SK-N-SH (cell line): ENCODE measurements around the gene KARS1. TPM values are rescaled to one million over a fixed set of nuclear protein-coding genes. Genes with fewer than 3 reads are reported as not detected.

Experiments
- CTCF ChIA-PET: fragments of 300-600, 350-600 bp; formaldehyde crosslinking; extraction: SDS; loops from one replicate; lab custom pipeline; 2021; lab: Yijun Ruan, JAX
- POLR2A ChIA-PET: fragments of 350-600 bp; sonication (Branson Sonifier 250); formaldehyde crosslinking; extraction: SDS; loops from one replicate; lab custom pipeline; 2020; ENCODE audit warnings: antibody characterized with exemption, inconsistent platforms; lab: Yijun Ruan, JAX
- DNase-seq: peaks from one replicate; pipeline ENCODE4 v3.0.0; 2012
- H2AFZ ChIP-seq: fragments of 200-600 bp; sonication (generic); 2 replicates; pipeline ENCODE4 v1.8.1; 2016; ENCODE audit warnings: antibody characterized with exemption, mild to moderate bottlenecking, low read depth
- H3F3A ChIP-seq: fragments of 200-600 bp; sonication (generic); replicated peaks from 2 replicates; pipeline ENCODE3; 2016; ENCODE audit warnings: antibody characterized with exemption, mild to moderate bottlenecking; ENCODE audit not compliant: insufficient read depth
- H3K27ac ChIP-seq, 2 experiments: fragments of 200-500 bp in 1 of 2; fragments of 200-600 bp in 1 of 2; sonication (Bioruptor generic) in 1 of 2; sonication (generic), shearing (Covaris generic) in 1 of 2; 2 replicates each; pipeline versions ENCODE4 v1.5.1 to v1.6.1; 2014 to 2016; ENCODE audit warnings: low read depth in 2 of 2, inconsistent platforms in 1 of 2, low read length in 1 of 2, mild to moderate bottlenecking in 1 of 2, mixed read lengths in 1 of 2
- H3K27me3 ChIP-seq: fragments of 200-600 bp; sonication (generic), shearing (Covaris generic); 2 replicates; pipeline ENCODE4 v1.6.1; 2016; ENCODE audit warnings: mixed run types; ENCODE audit not compliant: insufficient read depth
- H3K36me3 ChIP-seq, 2 experiments: fragments of 200-500 bp in 1 of 2; fragments of 200-600 bp in 1 of 2; sonication (Bioruptor generic) in 1 of 2; sonication (generic) in 1 of 2; replicated peaks in 1 of 2; 2 replicates each; pipeline versions ENCODE3 to v1.5.1; 2014 to 2016; ENCODE audit warnings: low read length in 1 of 2, mild to moderate bottlenecking in 1 of 2; ENCODE audit not compliant: insufficient read depth in 2 of 2, control insufficient read depth in 1 of 2
- H3K4me1 ChIP-seq, 2 experiments: fragments of 200-500 bp in 1 of 2; fragments of 200-600 bp in 1 of 2; sonication (Bioruptor generic) in 1 of 2; sonication (generic), shearing (Covaris generic) in 1 of 2; 2 replicates each; pipeline versions ENCODE4 v1.5.1 to v1.6.1; 2014 to 2016; ENCODE audit warnings: low read depth in 1 of 2, low read length in 1 of 2, mixed run types in 1 of 2; ENCODE audit not compliant: insufficient read depth in 2 of 2, control insufficient read depth in 1 of 2
- H3K4me2 ChIP-seq: fragments of 200-600 bp; sonication (generic), shearing (Covaris generic); 2 replicates; pipeline ENCODE4 v1.6.1; 2017; ENCODE audit warnings: mixed run types
- H3K4me3 ChIP-seq, 2 experiments: fragments of 200-500 bp in 1 of 2; fragments of 200-600 bp in 1 of 2; sonication (Bioruptor generic) in 1 of 2; sonication (generic), shearing (Covaris generic) in 1 of 2; 2 replicates each; pipeline versions ENCODE4 v1.5.1 to v1.8.1; 2014 to 2016; ENCODE audit warnings: low read depth in 2 of 2, inconsistent platforms in 1 of 2, low read length in 1 of 2, mild to moderate bottlenecking in 1 of 2, mixed read lengths in 1 of 2, moderate library complexity in 1 of 2
- H3K79me2 ChIP-seq: fragments of 200-600 bp; sonication (generic); 2 replicates; pipeline ENCODE4 v1.8.1; 2017; ENCODE audit warnings: mild to moderate bottlenecking; ENCODE audit not compliant: insufficient read depth
- H3K9ac ChIP-seq: fragments of 200-600 bp; sonication (generic); 2 replicates; pipeline ENCODE4 v1.6.1; 2017; ENCODE audit warnings: mixed run types
- H3K9me2 ChIP-seq: fragments of 200-600 bp; sonication (generic); 2 replicates; pipeline ENCODE4 v1.6.1; 2017; ENCODE audit warnings: mixed run types
- H3K9me3 ChIP-seq: fragments of 200-600 bp; sonication (generic); 2 replicates; pipeline ENCODE4 v1.6.1; 2017; ENCODE audit warnings: mixed run types, mild to moderate bottlenecking, moderate library complexity
- H4K20me1 ChIP-seq: fragments of 200-600 bp; sonication (generic); 2 replicates; pipeline ENCODE4 v1.6.1; 2017; ENCODE audit warnings: mild to moderate bottlenecking, mixed run types; ENCODE audit not compliant: insufficient read depth
- FOXM1 ChIP-seq: IDR thresholded peaks from 2 replicates; pipeline ENCODE4 v1.4.0; 2012; ENCODE audit warnings: low read depth, mild to moderate bottlenecking
- GABPA ChIP-seq: IDR thresholded peaks from 2 replicates; pipeline ENCODE4 v1.4.0; 2012; ENCODE audit warnings: low read depth, mild to moderate bottlenecking
- IRF3 ChIP-seq: fragments of 150-350 bp; IDR thresholded peaks from 2 replicates; pipeline ENCODE4 v1.6.1; 2016; ENCODE audit warnings: mild to moderate bottlenecking, low read depth, low read length
- MXI1 ChIP-seq: IDR thresholded peaks from 2 replicates; pipeline ENCODE4 v1.6.1; 2012; ENCODE audit warnings: mild to moderate bottlenecking, low read depth, low read length, improper control_type of control experiment
- NFIC ChIP-seq: IDR thresholded peaks from 2 replicates; pipeline ENCODE4 v1.4.0; 2012; ENCODE audit warnings: borderline replicate concordance
- NRF1 ChIP-seq: IDR thresholded peaks from 2 replicates; pipeline ENCODE4 v1.6.1; 2012; ENCODE audit warnings: low read depth, mild to moderate bottlenecking, low read length
- RAD21 ChIP-seq: IDR thresholded peaks from 2 replicates; pipeline ENCODE4 v1.6.1; 2012; ENCODE audit warnings: mild to moderate bottlenecking, low read length
- REST ChIP-seq: IDR thresholded peaks from 2 replicates; pipeline ENCODE4 v1.6.1; 2012; ENCODE audit warnings: mild to moderate bottlenecking, low read depth, low read length, moderate library complexity
- SIN3A ChIP-seq: IDR thresholded peaks from 2 replicates; pipeline ENCODE4 v1.6.1; 2012; ENCODE audit warnings: low read depth, mild to moderate bottlenecking, low read length, moderate library complexity, borderline replicate concordance
- TAF1 ChIP-seq: IDR thresholded peaks from 2 replicates; pipeline ENCODE4 v1.6.1; 2012; ENCODE audit warnings: low read depth, mild to moderate bottlenecking, low read length, moderate library complexity, borderline replicate concordance
- TCF12 ChIP-seq: IDR thresholded peaks from 2 replicates; pipeline ENCODE4 v1.4.0; 2012
- TEAD4 ChIP-seq: IDR thresholded peaks from 2 replicates; pipeline ENCODE4 v1.4.0; 2012; ENCODE audit warnings: mild to moderate bottlenecking, borderline replicate concordance; ENCODE audit not compliant: insufficient read depth
- WGBS: methylation state at CpG from one replicate; pipeline ENCODE4 v1.1.6; 2017; ENCODE audit warnings: low lambda C conversion rate; 5-methylcytosine and 5-hydroxymethylcytosine counted together
- polyA plus RNA-seq, 3 experiments: library from polyadenylated mRNA; depleted of rRNA; stranded (reverse); fragments of >200 nt; gene quantifications; 2 replicates each; pipeline ENCODE4 v1.2.3, GENCODE V29; 2012
- TF ChIP-seq, protein P1 (sequence below): IDR thresholded peaks from 2 replicates; pipeline ENCODE4; 2012
- TF ChIP-seq, protein P2 (sequence below): fragments of 150-350 bp; IDR thresholded peaks from 2 replicates; pipeline ENCODE4 v1.6.1; 2017; ENCODE audit warnings: antibody characterized with exemption, low read length, low read depth, borderline replicate concordance
- TF ChIP-seq, protein P3 (sequence below): IDR thresholded peaks from 2 replicates; pipeline ENCODE4 v1.4.0; 2012; ENCODE audit warnings: low read depth, borderline replicate concordance

KARS1 gene
- polyA plus RNA-seq, 1 of the 3 experiments (the other 2 are of a cell fraction): 134 TPM

GRCh38 chr16:75588716-75589115, 58.7 kb downstream of the KARS1 start (continued):
- TF ChIP-seq IRF3: no peak
- TF ChIP-seq, all 33 proteins: peak for 0

DNA sequence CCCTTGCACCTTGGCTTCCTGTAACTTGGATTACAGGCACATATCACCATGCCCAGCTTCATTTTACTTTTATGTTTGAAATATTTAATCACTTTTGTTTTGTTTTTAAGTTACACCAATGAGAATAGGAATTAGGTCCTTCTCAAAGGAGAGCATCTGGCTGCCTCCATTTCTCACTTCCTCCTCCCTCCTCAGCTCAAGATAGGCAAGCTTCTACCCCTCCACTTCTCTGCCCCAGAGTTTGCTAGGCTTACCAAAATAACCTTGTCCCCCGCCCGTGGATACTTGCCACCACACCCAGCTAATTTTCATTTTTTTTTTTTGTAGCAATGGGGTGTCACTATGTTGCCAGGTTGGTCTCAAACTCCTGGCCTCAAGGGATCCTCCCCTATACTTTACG, 63.4 kb downstream of the KARS1 start:
- Histone ChIP-seq H3K4me2 (no peak overlapping the region), H3K4me1 (no peaks in the 10 kb centered on the region), H3K9me2 (no peaks in the 10 kb centered on the region), H4K20me1 (no peaks in the 10 kb centered on the region), H3K9me3 (no peaks in the 10 kb centered on the region), H3K27me3 (no peaks in the 10 kb centered on the region), H3K36me3 (peaks cover 8 to 12% of the 10 kb centered on the region in 2 experiments), H3F3A (no peaks in the 10 kb centered on the region), H3K9ac (no peak overlapping the region), H3K27ac (no peak overlapping the region), H3K4me3 (no peak overlapping the region), H3K79me2 (no peaks in the 10 kb centered on the region), H2AFZ (no peak overlapping the region)
- 91% methylated on average over 3 of the region's 3 CpGs for WGBS
- DNase-seq: no peak
- CTCF ChIA-PET: no interaction called here
- POLR2A ChIA-PET: interaction anchor here (0.7 kb wide), 1 partner anchor 26 kb away, joined by 3 read pairs; no protein-coding TSS in a partner anchor
- TF ChIP-seq, protein P1, sequence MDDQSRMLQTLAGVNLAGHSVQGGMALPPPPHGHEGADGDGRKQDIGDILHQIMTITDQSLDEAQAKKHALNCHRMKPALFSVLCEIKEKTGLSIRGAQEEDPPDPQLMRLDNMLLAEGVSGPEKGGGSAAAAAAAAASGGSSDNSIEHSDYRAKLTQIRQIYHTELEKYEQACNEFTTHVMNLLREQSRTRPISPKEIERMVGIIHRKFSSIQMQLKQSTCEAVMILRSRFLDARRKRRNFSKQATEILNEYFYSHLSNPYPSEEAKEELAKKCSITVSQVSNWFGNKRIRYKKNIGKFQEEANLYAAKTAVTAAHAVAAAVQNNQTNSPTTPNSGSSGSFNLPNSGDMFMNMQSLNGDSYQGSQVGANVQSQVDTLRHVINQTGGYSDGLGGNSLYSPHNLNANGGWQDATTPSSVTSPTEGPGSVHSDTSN: no peak
- no peak for TF ChIP-seq NFIC
- no peak for TF ChIP-seq SIN3A
- no peak for TF ChIP-seq REST
- TF ChIP-seq NRF1: no peak

- no peak overlapping the region for H3K4me3 ChIP-seq
- WGBS: 97% methylated on average over 7 of the region's 7 CpGs
- no peak overlapping the region for H3K27ac ChIP-seq
- CTCF ChIA-PET: interaction anchor here (1.4 kb wide), 1 partner anchor 12 kb away, joined by 4 read pairs; no protein-coding TSS in a partner anchor
- H3K9ac ChIP-seq: no peak overlapping the region
- H3K27me3 ChIP-seq: no peaks in the 10 kb centered on the region
- DNase-seq: no peak
- peaks cover 5% of the 10 kb centered on the region; the same call in 1 of the 2 replicates for H3K79me2 ChIP-seq
- no peaks in the 10 kb centered on the region for H3K9me2 ChIP-seq
- H3K4me2 ChIP-seq: no peak overlapping the region
- POLR2A ChIA-PET: no interaction called here
- H3F3A ChIP-seq: no peaks in the 10 kb centered on the region
- H2AFZ ChIP-seq: no peak overlapping the region
- no peaks in the 10 kb centered on the region for H3K9me3 ChIP-seq
- no peaks in the 10 kb centered on the region for H4K20me1 ChIP-seq
- peaks cover 31 to 48% of the 10 kb centered on the region in 2 experiments for H3K36me3 ChIP-seq
- H3K4me1 ChIP-seq: no peaks in the 10 kb centered on the region
- TF ChIP-seq GABPA: no peak
- TF ChIP-seq TAF1: no peak
- TF ChIP-seq TCF12: no peak
- TF ChIP-seq, protein P2, sequence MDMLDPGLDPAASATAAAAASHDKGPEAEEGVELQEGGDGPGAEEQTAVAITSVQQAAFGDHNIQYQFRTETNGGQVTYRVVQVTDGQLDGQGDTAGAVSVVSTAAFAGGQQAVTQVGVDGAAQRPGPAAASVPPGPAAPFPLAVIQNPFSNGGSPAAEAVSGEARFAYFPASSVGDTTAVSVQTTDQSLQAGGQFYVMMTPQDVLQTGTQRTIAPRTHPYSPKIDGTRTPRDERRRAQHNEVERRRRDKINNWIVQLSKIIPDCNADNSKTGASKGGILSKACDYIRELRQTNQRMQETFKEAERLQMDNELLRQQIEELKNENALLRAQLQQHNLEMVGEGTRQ: no peak
- TF ChIP-seq MXI1: no peak
- no peak for TF ChIP-seq IRF3
- TF ChIP-seq RAD21: no peak
- TF ChIP-seq, protein P3, sequence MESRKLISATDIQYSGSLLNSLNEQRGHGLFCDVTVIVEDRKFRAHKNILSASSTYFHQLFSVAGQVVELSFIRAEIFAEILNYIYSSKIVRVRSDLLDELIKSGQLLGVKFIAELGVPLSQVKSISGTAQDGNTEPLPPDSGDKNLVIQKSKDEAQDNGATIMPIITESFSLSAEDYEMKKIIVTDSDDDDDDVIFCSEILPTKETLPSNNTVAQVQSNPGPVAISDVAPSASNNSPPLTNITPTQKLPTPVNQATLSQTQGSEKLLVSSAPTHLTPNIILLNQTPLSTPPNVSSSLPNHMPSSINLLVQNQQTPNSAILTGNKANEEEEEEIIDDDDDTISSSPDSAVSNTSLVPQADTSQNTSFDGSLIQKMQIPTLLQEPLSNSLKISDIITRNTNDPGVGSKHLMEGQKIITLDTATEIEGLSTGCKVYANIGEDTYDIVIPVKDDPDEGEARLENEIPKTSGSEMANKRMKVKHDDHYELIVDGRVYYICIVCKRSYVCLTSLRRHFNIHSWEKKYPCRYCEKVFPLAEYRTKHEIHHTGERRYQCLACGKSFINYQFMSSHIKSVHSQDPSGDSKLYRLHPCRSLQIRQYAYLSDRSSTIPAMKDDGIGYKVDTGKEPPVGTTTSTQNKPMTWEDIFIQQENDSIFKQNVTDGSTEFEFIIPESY: no peak
- TF ChIP-seq TEAD4: no peak
- no peak for TF ChIP-seq FOXM1
Measured at GRCh38 chr16:75579281-75579834, 68.1 kb downstream of the KARS1 start.
